Measurements from ENCODE around the gene TMCO2.

DNA sequence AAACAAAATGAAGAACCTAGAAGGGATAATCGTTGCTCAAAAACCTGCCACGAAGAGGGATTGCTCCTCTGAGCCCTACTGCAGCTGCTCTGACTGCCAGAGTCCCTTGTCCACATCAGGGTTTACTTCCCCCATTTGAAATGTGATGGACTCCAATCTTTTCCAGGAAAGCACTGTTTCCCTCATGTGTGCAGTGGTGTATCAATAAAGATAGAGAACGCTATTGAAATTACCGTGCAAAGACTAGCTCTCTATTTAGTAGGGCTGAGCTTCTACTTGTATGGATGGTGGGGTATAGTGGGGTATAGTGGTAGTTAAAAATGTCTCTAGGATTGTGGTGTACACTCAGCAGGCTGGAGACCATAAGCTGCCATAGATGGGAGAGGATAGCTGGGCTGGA lies 3.7 kb downstream of the TMCO2 start:
- TF ChIP-seq, protein P1, sequence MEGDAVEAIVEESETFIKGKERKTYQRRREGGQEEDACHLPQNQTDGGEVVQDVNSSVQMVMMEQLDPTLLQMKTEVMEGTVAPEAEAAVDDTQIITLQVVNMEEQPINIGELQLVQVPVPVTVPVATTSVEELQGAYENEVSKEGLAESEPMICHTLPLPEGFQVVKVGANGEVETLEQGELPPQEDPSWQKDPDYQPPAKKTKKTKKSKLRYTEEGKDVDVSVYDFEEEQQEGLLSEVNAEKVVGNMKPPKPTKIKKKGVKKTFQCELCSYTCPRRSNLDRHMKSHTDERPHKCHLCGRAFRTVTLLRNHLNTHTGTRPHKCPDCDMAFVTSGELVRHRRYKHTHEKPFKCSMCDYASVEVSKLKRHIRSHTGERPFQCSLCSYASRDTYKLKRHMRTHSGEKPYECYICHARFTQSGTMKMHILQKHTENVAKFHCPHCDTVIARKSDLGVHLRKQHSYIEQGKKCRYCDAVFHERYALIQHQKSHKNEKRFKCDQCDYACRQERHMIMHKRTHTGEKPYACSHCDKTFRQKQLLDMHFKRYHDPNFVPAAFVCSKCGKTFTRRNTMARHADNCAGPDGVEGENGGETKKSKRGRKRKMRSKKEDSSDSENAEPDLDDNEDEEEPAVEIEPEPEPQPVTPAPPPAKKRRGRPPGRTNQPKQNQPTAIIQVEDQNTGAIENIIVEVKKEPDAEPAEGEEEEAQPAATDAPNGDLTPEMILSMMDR (IDR thresholded peaks at IDR 0.05): no peak
- no peak for TF ChIP-seq POLR2A (IDR thresholded peaks at IDR 0.05)

Measured in heart left ventricle (tissue), 13 donors.